ENCODE results near the gene MRPL43. TPM values are rescaled to one million over a fixed set of nuclear protein-coding genes. Genes with fewer than 3 reads are reported as not detected.
A peak's percentile ranks its signal among the peaks of the same experiment; 100 is the strongest.

MRPL43 gene
- total and polyA plus RNA-seq, 2 donors (not counting 1 experiment from before 2014, with no cell fraction given) = 61.4 to 62.1 TPM

DNA sequence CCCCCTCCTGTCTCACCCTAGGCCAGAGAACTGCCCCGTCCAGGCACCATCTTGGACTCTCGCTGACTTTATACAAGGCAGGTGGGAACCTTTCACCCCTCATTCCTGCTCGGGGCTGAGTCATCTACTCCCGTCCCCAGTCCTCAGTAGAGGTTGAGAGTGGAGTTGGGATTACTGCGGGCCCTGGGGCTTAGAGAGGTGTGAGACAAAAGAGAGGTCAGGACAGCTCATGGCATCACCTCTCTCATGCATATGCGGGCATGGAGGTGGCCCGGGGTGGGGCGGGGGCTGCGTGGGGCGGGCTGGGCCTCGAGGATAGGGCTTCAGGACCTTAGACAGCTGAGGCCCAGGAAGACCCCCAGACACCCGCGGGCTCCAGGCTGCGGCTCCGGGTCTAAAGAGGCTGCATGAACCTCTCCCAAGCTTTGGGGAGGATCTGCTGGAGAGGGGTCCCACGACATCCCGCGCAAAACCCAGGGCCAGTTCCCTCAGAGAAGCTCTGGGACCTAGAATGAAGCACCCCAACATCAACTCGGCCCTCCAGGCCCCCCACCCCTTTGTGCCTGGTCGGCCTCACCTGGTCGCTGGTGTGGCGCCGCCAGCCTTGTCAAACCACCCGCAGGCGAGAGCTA, 43.3 kb upstream of the MRPL43 start:
- Histone ChIP-seq H3K27me3 (ENCODE audit: control insufficient read depth, insufficient read depth, low read length) (no peaks in the 10 kb centered on the region), H3K36me3 (ENCODE audit: control insufficient read depth, insufficient read depth, low read length) (peaks cover 6% of the 10 kb centered on the region), H3K4me2 (ENCODE audit: extremely low read depth, insufficient read depth, low read length) (peak overlapping the region; percentile 81), H3K9me3 (ENCODE audit: control insufficient read depth, insufficient read depth, low read depth, low read length) (no peaks in the 10 kb centered on the region), H3K79me2 (ENCODE audit: control insufficient read depth, insufficient read depth, low read length) (peaks cover 23% of the 10 kb centered on the region), H3K4me1 (ENCODE audit: control insufficient read depth, extremely low read depth, insufficient read depth, low read length) (peaks cover 10% of the 10 kb centered on the region), H4K20me1 (ENCODE audit: control insufficient read depth, extremely low read depth, insufficient read depth, low read length) (no peaks in the 10 kb centered on the region), H3K4me3 (replicated peaks in 1 of 4; ENCODE audit: control extremely low read depth in 1 of 4, insufficient read depth in 1 of 4, low read depth in 3 of 4, low read length in 4 of 4) (peak overlapping the region; percentile 51 to 87 (median 78)), H3K9ac (ENCODE audit: insufficient read depth, low read length) (peak overlapping the region; percentile 86), H3K27ac (ENCODE audit: insufficient read depth, low read length) (peak overlapping the region; percentile 96), H2AFZ (ENCODE audit: low read length) (peak overlapping the region; percentile 60)
- TF ChIP-seq, protein P1, sequence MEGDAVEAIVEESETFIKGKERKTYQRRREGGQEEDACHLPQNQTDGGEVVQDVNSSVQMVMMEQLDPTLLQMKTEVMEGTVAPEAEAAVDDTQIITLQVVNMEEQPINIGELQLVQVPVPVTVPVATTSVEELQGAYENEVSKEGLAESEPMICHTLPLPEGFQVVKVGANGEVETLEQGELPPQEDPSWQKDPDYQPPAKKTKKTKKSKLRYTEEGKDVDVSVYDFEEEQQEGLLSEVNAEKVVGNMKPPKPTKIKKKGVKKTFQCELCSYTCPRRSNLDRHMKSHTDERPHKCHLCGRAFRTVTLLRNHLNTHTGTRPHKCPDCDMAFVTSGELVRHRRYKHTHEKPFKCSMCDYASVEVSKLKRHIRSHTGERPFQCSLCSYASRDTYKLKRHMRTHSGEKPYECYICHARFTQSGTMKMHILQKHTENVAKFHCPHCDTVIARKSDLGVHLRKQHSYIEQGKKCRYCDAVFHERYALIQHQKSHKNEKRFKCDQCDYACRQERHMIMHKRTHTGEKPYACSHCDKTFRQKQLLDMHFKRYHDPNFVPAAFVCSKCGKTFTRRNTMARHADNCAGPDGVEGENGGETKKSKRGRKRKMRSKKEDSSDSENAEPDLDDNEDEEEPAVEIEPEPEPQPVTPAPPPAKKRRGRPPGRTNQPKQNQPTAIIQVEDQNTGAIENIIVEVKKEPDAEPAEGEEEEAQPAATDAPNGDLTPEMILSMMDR (conservative IDR thresholded peaks at IDR 0.05 in 1 of 2, IDR thresholded peaks at IDR 0.05 in 1 of 2; ENCODE audit: low read depth in 1 of 2, low read length in 2 of 2) = no peak
- no peak for TF ChIP-seq EZH2 (IDR thresholded peaks at IDR 0.05; ENCODE audit: low read length, missing control alignments)
- no peak for DNase-seq (ENCODE audit: low read depth in 2 of 2)

DNA sequence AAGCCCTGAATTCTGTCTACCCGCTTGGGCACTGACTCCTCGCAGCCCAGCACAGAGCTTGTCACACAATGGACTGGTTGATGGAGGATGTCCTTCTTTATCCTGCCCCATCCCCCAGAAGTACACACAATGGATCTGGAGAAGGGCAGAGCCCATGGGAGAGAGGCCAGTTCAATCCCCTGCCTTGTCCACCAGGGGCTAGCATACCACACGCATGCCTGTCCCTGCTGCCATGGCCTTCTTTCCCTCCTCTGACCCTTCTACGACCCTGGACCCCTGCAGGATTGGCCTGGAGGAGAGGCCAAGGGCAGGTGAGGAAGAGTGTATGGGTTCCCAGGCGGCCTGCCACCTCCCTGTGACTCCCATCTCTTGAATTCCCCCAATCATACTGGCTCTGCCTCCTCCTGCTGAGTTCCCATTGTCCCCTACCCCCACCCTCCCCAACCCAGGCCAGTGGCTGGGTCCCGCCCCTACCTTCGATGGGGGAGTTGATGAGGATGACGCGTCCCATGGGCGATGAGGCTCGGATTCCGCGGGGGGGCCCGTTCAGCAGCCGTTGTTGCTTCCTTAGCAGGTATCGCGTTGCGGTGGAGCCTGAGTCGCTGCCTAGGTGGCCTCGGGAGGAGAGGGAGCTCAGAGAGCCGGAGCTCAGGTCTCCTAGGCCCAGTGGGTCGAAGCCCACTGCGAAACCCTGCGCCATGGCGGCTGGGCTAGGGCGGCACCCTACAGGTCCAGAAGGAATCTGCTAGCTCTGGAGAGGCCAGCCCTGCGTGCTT, 42.4 kb upstream of the MRPL43 start:
- Histone ChIP-seq H2AFZ (ENCODE audit: low read length) (no peak overlapping the region), H3K4me1 (ENCODE audit: control insufficient read depth, extremely low read depth, insufficient read depth, low read length) (peaks cover 10% of the 10 kb centered on the region), H3K4me2 (ENCODE audit: extremely low read depth, insufficient read depth, low read length) (no peak overlapping the region), H3K27me3 (ENCODE audit: control insufficient read depth, insufficient read depth, low read length) (no peaks in the 10 kb centered on the region), H3K9me3 (ENCODE audit: control insufficient read depth, insufficient read depth, low read depth, low read length) (no peaks in the 10 kb centered on the region), H3K27ac (ENCODE audit: insufficient read depth, low read length) (no peak overlapping the region), H4K20me1 (ENCODE audit: control insufficient read depth, extremely low read depth, insufficient read depth, low read length) (no peaks in the 10 kb centered on the region), H3K36me3 (ENCODE audit: control insufficient read depth, insufficient read depth, low read length) (no peaks in the 10 kb centered on the region), H3K4me3 (replicated peaks in 1 of 4; ENCODE audit: control extremely low read depth in 1 of 4, insufficient read depth in 1 of 4, low read depth in 3 of 4, low read length in 4 of 4) (no peak overlapping the region), H3K79me2 (ENCODE audit: control insufficient read depth, insufficient read depth, low read length) (peaks cover 15% of the 10 kb centered on the region), H3K9ac (ENCODE audit: insufficient read depth, low read length) (no peak overlapping the region)
- DNase-seq (ENCODE audit: low read depth in 2 of 2) = no peak
- TF ChIP-seq, protein P1 (conservative IDR thresholded peaks at IDR 0.05 in 1 of 2, IDR thresholded peaks at IDR 0.05 in 1 of 2; ENCODE audit: low read depth in 1 of 2, low read length in 2 of 2) = peak in 1 of 2 donors; percentile 20
- no peak for TF ChIP-seq EZH2 (IDR thresholded peaks at IDR 0.05; ENCODE audit: low read length, missing control alignments)

DNA sequence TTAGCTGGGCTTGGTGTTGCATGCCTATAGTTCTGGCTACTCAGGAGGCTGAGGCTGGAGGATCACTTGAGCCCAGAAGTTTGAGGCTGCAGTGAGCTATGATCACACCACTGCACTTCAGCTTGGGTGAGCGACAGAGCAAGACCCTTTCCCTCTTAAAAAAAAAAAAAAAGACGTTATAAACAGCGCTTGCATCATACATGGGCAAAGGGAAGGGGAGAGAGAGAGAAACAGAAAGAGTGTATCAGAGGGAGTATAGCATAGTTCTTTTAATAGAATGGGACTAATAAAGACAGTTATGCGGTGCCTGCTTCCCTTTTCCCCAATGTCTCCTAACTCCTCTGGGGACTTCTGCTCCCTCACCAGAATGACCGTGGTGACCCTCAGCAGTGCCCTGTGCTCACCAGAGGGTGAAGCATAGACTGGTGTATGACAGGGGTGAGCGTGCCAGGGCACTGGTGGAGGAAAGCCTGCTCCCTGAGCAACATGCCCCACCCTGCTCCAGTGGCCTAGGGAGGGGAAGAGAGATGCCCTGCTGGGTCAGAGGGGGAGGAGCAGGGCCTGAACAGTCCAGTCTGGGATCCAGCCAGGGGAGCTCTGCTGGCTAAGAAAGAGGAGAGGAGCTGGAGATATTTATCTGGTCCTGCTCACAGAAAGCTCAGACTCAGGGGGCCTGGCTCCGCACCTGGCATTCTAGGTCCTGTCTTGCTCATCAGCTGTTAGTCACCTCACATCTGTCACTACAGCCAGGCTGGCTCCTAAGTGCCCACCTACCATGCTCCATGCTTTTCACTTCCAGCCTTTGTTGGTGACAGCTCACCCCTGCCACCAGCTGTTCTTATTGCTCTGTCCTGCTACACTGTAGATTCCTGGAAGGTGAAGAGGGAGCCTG, 41.4 kb upstream of the MRPL43 start:
- peaks cover 10% of the 10 kb centered on the region for H3K4me1 ChIP-seq (ENCODE audit: control insufficient read depth, extremely low read depth, insufficient read depth, low read length)
- no peak overlapping the region for H3K4me3 ChIP-seq (replicated peaks in 1 of 4; ENCODE audit: control extremely low read depth in 1 of 4, insufficient read depth in 1 of 4, low read depth in 3 of 4, low read length in 4 of 4)
- no peak overlapping the region for H3K27ac ChIP-seq (ENCODE audit: insufficient read depth, low read length)
- H4K20me1 ChIP-seq (ENCODE audit: control insufficient read depth, extremely low read depth, insufficient read depth, low read length) = no peaks in the 10 kb centered on the region
- H3K27me3 ChIP-seq (ENCODE audit: control insufficient read depth, insufficient read depth, low read length) = no peaks in the 10 kb centered on the region
- no peak for DNase-seq (ENCODE audit: low read depth in 2 of 2)
- TF ChIP-seq, protein P1 (conservative IDR thresholded peaks at IDR 0.05 in 1 of 2, IDR thresholded peaks at IDR 0.05 in 1 of 2; ENCODE audit: low read depth in 1 of 2, low read length in 2 of 2) = no peak
- TF ChIP-seq EZH2 (IDR thresholded peaks at IDR 0.05; ENCODE audit: low read length, missing control alignments) = no peak
- H3K9ac ChIP-seq (ENCODE audit: insufficient read depth, low read length) = no peak overlapping the region
- H3K9me3 ChIP-seq (ENCODE audit: control insufficient read depth, insufficient read depth, low read depth, low read length) = no peaks in the 10 kb centered on the region
- no peaks in the 10 kb centered on the region for H3K36me3 ChIP-seq (ENCODE audit: control insufficient read depth, insufficient read depth, low read length)
- H3K4me2 ChIP-seq (ENCODE audit: extremely low read depth, insufficient read depth, low read length) = no peak overlapping the region
- H3K79me2 ChIP-seq (ENCODE audit: control insufficient read depth, insufficient read depth, low read length) = peaks cover 7% of the 10 kb centered on the region
- H2AFZ ChIP-seq (ENCODE audit: low read length) = no peak overlapping the region

All from fibroblast of lung (primary cell).